Glutamatergic neuron (in vitro differentiated cells): ENCODE measurements around the gene TNNI2. TPM values are rescaled to one million over a fixed set of nuclear protein-coding genes. Genes with fewer than 3 reads are reported as not detected.

Source experiments
- DNase-seq: peaks from one replicate; pipeline ENCODE4 v3.0.0; 2022
- H3K27ac Mint-ChIP-seq: one replicate; pipeline ENCODE4 v1.8.0; 2020; ENCODE audit warnings: mild to moderate bottlenecking, mixed read lengths, inconsistent platforms; ENCODE audit not compliant: unreplicated experiment
- H3K27me3 Mint-ChIP-seq: one replicate; pipeline ENCODE4 v1.8.0; 2020; ENCODE audit warnings: mild to moderate bottlenecking, moderate library complexity, mixed read lengths, inconsistent platforms; ENCODE audit not compliant: unreplicated experiment
- H3K36me3 Mint-ChIP-seq: one replicate; pipeline ENCODE4 v1.8.0; 2020; ENCODE audit warnings: mild to moderate bottlenecking, mixed read lengths, inconsistent platforms; ENCODE audit not compliant: unreplicated experiment
- H3K4me1 Mint-ChIP-seq: one replicate; pipeline ENCODE4 v1.8.0; 2020; ENCODE audit warnings: mild to moderate bottlenecking, low read depth, mixed read lengths, inconsistent platforms; ENCODE audit not compliant: unreplicated experiment
- H3K4me3 Mint-ChIP-seq: one replicate; pipeline ENCODE4 v1.8.0; 2020; ENCODE audit warnings: mild to moderate bottlenecking, mixed read lengths, inconsistent platforms; ENCODE audit not compliant: unreplicated experiment
- H3K9me3 Mint-ChIP-seq: one replicate; pipeline ENCODE4 v1.8.0; 2020; ENCODE audit warnings: mild to moderate bottlenecking, moderate library complexity, mixed read lengths, inconsistent platforms; ENCODE audit not compliant: unreplicated experiment
- CTCF ChIP-seq: fragments of 200-600 bp; sonication (generic); IDR thresholded peaks from one replicate; pipeline ENCODE4 v1.5.0; 2021; ENCODE audit not compliant: partially characterized antibody, unreplicated experiment
- total RNA-seq: library from RNA; stranded (reverse); fragmentation: NEBNext Ultra II Directional; extraction: Animal tissue kit (Norgen Biotek cat#: 25700); gene quantifications from one replicate; pipeline ENCODE4 v1.2.1, GENCODE V29; 2021; ENCODE audit not compliant: unreplicated experiment

Gene TNNI2
- total RNA-seq, 1 donor from 2014 or later: not detected

- DNase-seq: peak; percentile 17
- Mint-ChIP-seq H3K9me3 (peaks cover 9% of the 10 kb centered on the region), H3K27ac (no peak overlapping the region), H3K27me3 (peaks cover 5% of the 10 kb centered on the region), H3K4me1 (peaks cover 6% of the 10 kb centered on the region), H3K4me3 (no peak overlapping the region), H3K36me3 (no peaks in the 10 kb centered on the region)
- TF ChIP-seq CTCF: no peak
These were observed 2.1 kb downstream of the TNNI2 start for GRCh38 chr11:1840780-1841480.

- DNase-seq: no peak
- H3K27ac Mint-ChIP-seq: no peak overlapping the region
- peaks cover 6% of the 10 kb centered on the region for H3K4me1 Mint-ChIP-seq
- peaks cover 10% of the 10 kb centered on the region for H3K9me3 Mint-ChIP-seq
- TF ChIP-seq CTCF: no peak
- no peaks in the 10 kb centered on the region for H3K36me3 Mint-ChIP-seq
- no peak overlapping the region for H3K4me3 Mint-ChIP-seq
- H3K27me3 Mint-ChIP-seq: peaks cover 5% of the 10 kb centered on the region
These were observed 2.8 kb downstream of the TNNI2 start for GRCh38 chr11:1841511-1842148.

GRCh38 chr11:1842149-1843097, 3.6 kb downstream of the TNNI2 start:
- H3K4me1 Mint-ChIP-seq: peaks cover 6% of the 10 kb centered on the region
- no peak overlapping the region for H3K27ac Mint-ChIP-seq
- no peak for TF ChIP-seq CTCF
- H3K36me3 Mint-ChIP-seq: no peaks in the 10 kb centered on the region
- DNase-seq: no peak
- peaks cover 10% of the 10 kb centered on the region for H3K9me3 Mint-ChIP-seq
- H3K4me3 Mint-ChIP-seq: no peak overlapping the region
- peaks cover 8% of the 10 kb centered on the region for H3K27me3 Mint-ChIP-seq

DNA sequence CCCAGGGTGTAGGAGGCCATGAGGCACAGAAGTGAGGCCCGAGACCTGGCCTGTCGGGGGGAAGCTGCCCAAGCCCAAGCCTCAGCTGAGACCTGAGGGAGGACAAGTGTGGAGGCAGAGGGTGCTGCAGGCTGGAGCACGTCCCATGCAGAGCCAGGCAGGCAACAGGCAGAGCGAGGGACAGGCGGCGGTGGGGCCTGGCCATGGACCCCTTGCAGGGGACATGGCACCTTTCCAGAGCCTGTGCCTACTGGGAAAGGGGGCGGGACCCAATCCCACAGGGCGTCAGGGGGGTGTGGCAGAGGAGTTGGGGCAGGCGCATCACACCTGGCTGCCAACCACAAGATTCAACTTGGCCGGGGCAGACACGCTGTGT, 4.3 kb downstream of the TNNI2 start:
- H3K27me3 Mint-ChIP-seq: peaks cover 8% of the 10 kb centered on the region
- no peak for DNase-seq
- H3K36me3 Mint-ChIP-seq: no peaks in the 10 kb centered on the region
- no peak for TF ChIP-seq CTCF
- H3K4me1 Mint-ChIP-seq: peaks cover 6% of the 10 kb centered on the region
- H3K4me3 Mint-ChIP-seq: no peak overlapping the region
- no peak overlapping the region for H3K27ac Mint-ChIP-seq
- peaks cover 10% of the 10 kb centered on the region for H3K9me3 Mint-ChIP-seq

DNA sequence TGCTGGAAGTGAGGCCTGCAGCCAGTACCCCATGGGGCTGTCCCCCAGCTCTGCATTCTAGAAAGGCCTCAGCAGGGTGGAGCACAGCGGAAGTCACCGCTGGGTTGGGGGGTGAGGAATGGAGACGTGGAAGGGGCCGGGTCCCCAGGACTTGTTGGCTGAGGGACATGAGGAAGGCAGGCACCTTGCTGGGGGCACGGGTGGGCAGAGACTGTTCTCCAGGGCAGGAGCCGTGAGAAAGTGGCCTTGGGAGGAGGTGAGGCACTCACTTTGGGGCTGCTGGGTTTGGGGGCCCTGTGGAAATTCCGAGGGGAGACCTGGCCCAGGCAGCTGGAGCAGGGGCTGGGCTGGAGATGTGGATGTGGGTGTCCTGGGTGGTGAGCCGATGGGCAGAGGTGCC, 5.0 kb downstream of the TNNI2 start:
- Mint-ChIP-seq H3K36me3 (no peaks in the 10 kb centered on the region), H3K9me3 (peaks cover 10% of the 10 kb centered on the region), H3K27me3 (peaks cover 9% of the 10 kb centered on the region), H3K27ac (no peak overlapping the region), H3K4me3 (no peak overlapping the region), H3K4me1 (peaks cover 6% of the 10 kb centered on the region)
- TF ChIP-seq CTCF: no peak
- DNase-seq: no peak
